GM12878 (cell line): ENCODE results near the gene CKS1B. TPM values are rescaled to one million over a fixed set of nuclear protein-coding genes. Genes with fewer than 3 reads are reported as not detected.

ENCODE experiments used
- EP300 ChIP-seq, 2 experiments: fragments of 150-350 bp in 1 of 2; IDR thresholded peaks; 2 replicates each; pipeline ENCODE4 v1.6.1; 2011 to 2012; ENCODE audit warnings: low read depth in 2 of 2, low read length in 2 of 2, borderline replicate concordance in 1 of 2, improper control_type of control experiment in 1 of 2, inconsistent platforms in 1 of 2; ENCODE audit not compliant: control insufficient read depth in 1 of 2
- IKZF1 ChIP-seq: fragments of 450-650 bp; conservative IDR thresholded peaks from 2 replicates; pipeline ENCODE4 v1.6.1; 2017; ENCODE audit warnings: antibody characterized with exemption, mild to moderate bottlenecking
- NFYB ChIP-seq: IDR thresholded peaks from 2 replicates; pipeline ENCODE4 v1.6.1; 2011; ENCODE audit warnings: low read depth, mild to moderate bottlenecking, low read length, improper control_type of control experiment, moderate library complexity; ENCODE audit not compliant: insufficient read depth
- NR2C1 ChIP-seq: fragments of 450-650 bp; IDR thresholded peaks from 2 replicates; pipeline ENCODE4 v1.6.1; 2017; ENCODE audit warnings: antibody characterized with exemption, mild to moderate bottlenecking, moderate library complexity
- RFX5 ChIP-seq: IDR thresholded peaks from 2 replicates; pipeline ENCODE4 v1.6.1; 2011; ENCODE audit warnings: low read depth, low read length, improper control_type of control experiment
- SKIL ChIP-seq: fragments of 450-650 bp; IDR thresholded peaks from 2 replicates; pipeline ENCODE4 v1.6.1; 2017; ENCODE audit warnings: mild to moderate bottlenecking, low read depth, inconsistent platforms; ENCODE audit not compliant: poor library complexity, severe bottlenecking
- TAF1 ChIP-seq: IDR thresholded peaks from 2 replicates; pipeline ENCODE4 v1.6.1; 2011; ENCODE audit warnings: mild to moderate bottlenecking, low read depth, low read length, borderline replicate concordance
- ZBTB4 ChIP-seq: fragments of 450-650 bp; formaldehyde crosslinking; IDR thresholded peaks from 2 replicates; pipeline ENCODE4 v1.4.0; 2022; ENCODE audit warnings: mild to moderate bottlenecking, moderate library complexity
- polyA plus RNA-seq, 11 experiments: library from polyadenylated mRNA; depleted of rRNA in 4 of 11; unstranded in 6 of 11; stranded (reverse) in 5 of 11; fragments of >200 nt; fragmentation: Nextera tagmentation in 4 of 11; fragmentation: Illumina TruSeq in 1 of 11; extraction: Ambion mirVana in 4 of 11; extraction: Trizol in 1 of 11; gene quantifications; 1 replicate in 1 of 11; 2 replicates in 10 of 11; pipeline versions ENCODE4 v1.2.1 to v1.2.3, GENCODE V29; 2011 to 2016; ENCODE audit warnings: inconsistent platforms in 2 of 11, missing spikeins in 2 of 11, low read depth in 1 of 11
- total RNA-seq, 4 experiments: library from RNA; depleted of rRNA in 3 of 4; stranded (reverse); fragments of >200 nt in 3 of 4; fragmentation: Illumina TruSeq in 1 of 4; extraction: Trizol in 1 of 4; gene quantifications; 2 replicates each; pipeline versions ENCODE4 v1.2.1 to v1.2.3, GENCODE V29; 2013 to 2021

The CKS1B gene
- total and polyA plus RNA-seq, 10 of the 15 experiments (the other 5 are each of a cell fraction or from before 2014, with no cell fraction given), result 125 to 608 (median 364) TPM

DNA sequence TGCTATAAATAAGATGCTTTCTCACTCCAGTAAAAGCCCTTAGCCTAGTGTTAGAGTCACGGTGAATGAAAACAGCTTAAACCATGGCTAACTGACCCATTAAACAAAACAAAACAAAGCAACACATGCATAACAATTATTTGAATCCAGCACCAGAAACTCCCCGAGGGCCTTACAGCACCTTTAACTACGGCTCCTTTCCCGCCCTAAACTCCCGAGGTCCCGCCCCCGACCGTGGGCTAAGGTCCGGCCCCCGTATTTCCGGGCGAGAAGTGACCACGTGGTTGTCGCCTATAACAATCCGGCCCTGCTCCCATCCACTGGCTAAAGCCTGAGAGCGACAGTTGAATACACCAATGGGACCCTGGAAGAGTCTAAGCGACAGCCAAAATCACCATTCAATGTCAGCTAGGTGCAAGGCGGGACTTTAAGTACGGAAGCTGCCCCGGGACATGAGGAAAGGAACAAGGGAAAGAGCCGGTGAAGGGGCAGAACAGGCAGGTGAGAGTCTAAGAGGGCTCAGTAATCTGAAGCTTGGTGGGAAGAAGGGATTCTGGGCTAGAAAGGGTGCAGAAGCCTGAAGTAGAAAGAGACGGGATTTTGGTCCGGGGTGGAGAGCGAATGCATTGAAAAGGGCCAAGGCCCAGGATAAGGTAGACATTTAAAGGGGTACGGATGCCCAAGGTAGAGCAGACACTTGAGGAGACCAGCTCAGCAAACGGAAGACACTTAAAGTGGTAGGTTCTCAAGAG is 8.6 kb downstream of the CKS1B start, which contains the start of gene FLAD1 (continued):
- peak; percentile 99 for TF ChIP-seq SKIL
- TF ChIP-seq EP300 (IDR thresholded peaks at IDR 0.05; ENCODE audit: borderline replicate concordance in 1 of 2, control insufficient read depth in 1 of 2, low read depth in 2 of 2, low read length in 2 of 2), result no peak
- TF ChIP-seq NFYB, result peak; percentile 97
- TF ChIP-seq IKZF1, result no peak; the same call in 1 of the 2 replicates
- no peak; the same call in 1 of the 2 replicates for TF ChIP-seq NR2C1
- no peak for TF ChIP-seq RFX5
- no peak for TF ChIP-seq TAF1
- no peak for TF ChIP-seq ZBTB4 (CRISPR knock-in tag)
